H1 (cell line): ENCODE results near the gene VSX2. TPM values are rescaled to one million over a fixed set of nuclear protein-coding genes. Genes with fewer than 3 reads are reported as not detected.

Source experiments
- CTCF ChIA-PET: fragments of 300-600 bp; sonication (Branson Sonifier 250); formaldehyde crosslinking; loops from one replicate; lab custom pipeline; 2021; ENCODE audit not compliant: partially characterized antibody; lab: Charles Lee
- POLR2A ChIA-PET: fragments of 300-600 bp; sonication (Branson Sonifier 250); formaldehyde crosslinking; loops from one replicate; lab custom pipeline; 2021; ENCODE audit warnings: inconsistent platforms; ENCODE audit not compliant: partially characterized antibody; lab: Charles Lee
- DNase-seq, 2 experiments: peaks; one replicate each; pipeline versions ENCODE4 v3.0.0 to v3.0.0-alpha.2; 2010 to 2022; ENCODE audit warnings: low spot score in 2 of 2, low read depth in 1 of 2, mixed read lengths in 1 of 2
- FAIRE-seq: peaks from 2 replicates; lab custom pipeline; 2011; peaks lifted over from hg19 to GRCh38; lab: Jason Lieb, UNC
- H2AFZ ChIP-seq: 2 replicates; pipeline ENCODE4 v1.8.1; 2012; ENCODE audit warnings: low read length, inconsistent platforms
- H2AK5ac ChIP-seq: 2 replicates; pipeline ENCODE4 v1.6.1; 2013; ENCODE audit warnings: low read depth, low read length
- H2BK120ac ChIP-seq: replicated peaks from 2 replicates; pipeline ENCODE3; 2013; ENCODE audit warnings: low read depth, low read length, inconsistent platforms
- H2BK12ac ChIP-seq: 2 replicates; pipeline ENCODE4 v1.6.1; 2013; ENCODE audit warnings: low read depth, low read length
- H2BK15ac ChIP-seq: 2 replicates; pipeline ENCODE4 v1.6.1; 2013; ENCODE audit warnings: low read length
- H2BK20ac ChIP-seq: 2 replicates; pipeline ENCODE4 v1.6.1; 2013; ENCODE audit warnings: low read length
- H2BK5ac ChIP-seq: 2 replicates; pipeline ENCODE4 v1.6.1; 2013; ENCODE audit warnings: low read depth, low read length
- H3K14ac ChIP-seq: 2 replicates; pipeline ENCODE4 v1.6.1; 2013; ENCODE audit warnings: inconsistent platforms; ENCODE audit not compliant: insufficient read length
- H3K18ac ChIP-seq: 2 replicates; pipeline ENCODE4 v1.6.1; 2013; ENCODE audit warnings: low read length; ENCODE audit errors: extremely low read depth
- H3K23ac ChIP-seq: 2 replicates; pipeline ENCODE4 v1.6.1; 2013; ENCODE audit warnings: inconsistent platforms; ENCODE audit not compliant: insufficient read length
- H3K23me2 ChIP-seq: 2 replicates; pipeline ENCODE4 v1.6.1; 2013; ENCODE audit warnings: low read depth, low read length
- H3K27ac ChIP-seq: 2 replicates; pipeline ENCODE4 v1.6.1; 2011; ENCODE audit warnings: low read depth, low read length, inconsistent platforms
- H3K27me3 ChIP-seq, 4 experiments: replicated peaks in 1 of 4; 1 replicate in 1 of 4; 2 replicates in 3 of 4; pipeline versions ENCODE4 v1.6.1 to v1.8.1; 2011 to 2013; ENCODE audit warnings: low read length in 3 of 4, mild to moderate bottlenecking in 3 of 4, inconsistent platforms in 2 of 4, mixed read lengths in 2 of 4, moderate library complexity in 1 of 4; ENCODE audit not compliant: control insufficient read depth in 3 of 4, insufficient read depth in 3 of 4; ENCODE audit errors: extremely low read depth in 1 of 4
- H3K36me3 ChIP-seq, 4 experiments: 2 replicates each; pipeline versions ENCODE4 v1.6.1 to v1.8.1; 2011 to 2013; ENCODE audit warnings: mild to moderate bottlenecking in 4 of 4, low read length in 3 of 4, moderate library complexity in 2 of 4, control low read depth in 1 of 4, inconsistent platforms in 1 of 4; ENCODE audit not compliant: insufficient read depth in 4 of 4, control insufficient read depth in 2 of 4
- H3K4ac ChIP-seq: replicated peaks from 2 replicates; pipeline ENCODE3; 2013; ENCODE audit warnings: low read length, low read depth, mixed read lengths, inconsistent platforms; ENCODE audit not compliant: insufficient read length
- H3K4me1 ChIP-seq, 4 experiments: replicated peaks in 1 of 4; 1 replicate in 1 of 4; 2 replicates in 3 of 4; pipeline versions ENCODE4 v1.6.1 to v1.8.1; 2011 to 2013; ENCODE audit warnings: low read length in 3 of 4, inconsistent platforms in 2 of 4, mixed read lengths in 1 of 4; ENCODE audit not compliant: insufficient read depth in 4 of 4, control insufficient read depth in 3 of 4
- H3K4me2 ChIP-seq, 2 experiments: 2 replicates each; pipeline versions ENCODE4 v1.6.1 to v1.8.1; 2011 to 2013; ENCODE audit warnings: low read depth in 2 of 2, low read length in 2 of 2, control low read depth in 1 of 2, inconsistent platforms in 1 of 2, mild to moderate bottlenecking in 1 of 2; ENCODE audit not compliant: insufficient read depth in 1 of 2
- H3K4me3 ChIP-seq, 4 experiments: fragments of 200-600, 300-600 bp in 1 of 4; sonication (generic), shearing (Covaris generic), sonication (Bioruptor Twin) in 1 of 4; 2 replicates each; pipeline versions ENCODE4 v1.5.1 to v1.8.1; 2011 to 2016; ENCODE audit warnings: low read length in 4 of 4, low read depth in 3 of 4, control low read depth in 2 of 4, inconsistent platforms in 2 of 4, mild to moderate bottlenecking in 2 of 4, mixed read lengths in 1 of 4, moderate library complexity in 1 of 4; ENCODE audit not compliant: insufficient read depth in 2 of 4; ENCODE audit errors: extremely low read depth in 1 of 4
- H3K56ac ChIP-seq: replicated peaks from 2 replicates; pipeline ENCODE3; 2013; ENCODE audit warnings: low read depth, mild to moderate bottlenecking, mixed read lengths, low read length, inconsistent platforms; ENCODE audit not compliant: insufficient read length
- H3K79me1 ChIP-seq: 2 replicates; pipeline ENCODE4 v1.6.1; 2013; ENCODE audit warnings: low read depth, low read length, control low read depth
- H3K79me2 ChIP-seq, 2 experiments: 2 replicates each; pipeline versions ENCODE4 v1.6.1 to v1.8.1; 2012 to 2013; ENCODE audit warnings: low read length in 2 of 2, mild to moderate bottlenecking in 2 of 2, inconsistent platforms in 1 of 2; ENCODE audit not compliant: insufficient read depth in 2 of 2, control insufficient read depth in 1 of 2
- H3K9ac ChIP-seq, 4 experiments: replicated peaks in 1 of 4; 1 replicate in 1 of 4; 2 replicates in 3 of 4; pipeline versions ENCODE4 v1.6.1 to v1.8.1; 2011 to 2013; ENCODE audit warnings: low read depth in 3 of 4, low read length in 3 of 4, control low read depth in 2 of 4, mild to moderate bottlenecking in 2 of 4, moderate library complexity in 2 of 4, inconsistent platforms in 1 of 4; ENCODE audit errors: extremely low read depth in 1 of 4
- H3K9me3 ChIP-seq, 2 experiments: 2 replicates each; pipeline versions ENCODE4 v1.6.1 to v1.8.1; 2012 to 2013; ENCODE audit warnings: mild to moderate bottlenecking in 2 of 2, moderate library complexity in 2 of 2, control low read depth in 1 of 2, inconsistent platforms in 1 of 2, low read depth in 1 of 2, low read length in 1 of 2, mixed read lengths in 1 of 2; ENCODE audit not compliant: insufficient read depth in 2 of 2
- H4K20me1 ChIP-seq, 2 experiments: replicated peaks in 1 of 2; 2 replicates each; pipeline versions ENCODE3 to v1.8.1; 2011 to 2013; ENCODE audit warnings: inconsistent platforms in 2 of 2, low read length in 2 of 2, mild to moderate bottlenecking in 1 of 2; ENCODE audit not compliant: insufficient read depth in 2 of 2, control insufficient read depth in 1 of 2
- H4K5ac ChIP-seq: 2 replicates; pipeline ENCODE4 v1.6.1; 2013; ENCODE audit warnings: low read length, low read depth, mixed read lengths, inconsistent platforms; ENCODE audit not compliant: insufficient read length
- H4K8ac ChIP-seq: 2 replicates; pipeline ENCODE4 v1.8.0; 2013; ENCODE audit warnings: mild to moderate bottlenecking, moderate library complexity, low read length, inconsistent platforms; ENCODE audit not compliant: insufficient read depth; ENCODE audit errors: extremely low read depth
- H4K91ac ChIP-seq: replicated peaks from 2 replicates; pipeline ENCODE3; 2013; ENCODE audit warnings: low read length, mixed read lengths, inconsistent platforms; ENCODE audit not compliant: insufficient read length
- ATF3 ChIP-seq: IDR thresholded peaks from 2 replicates; pipeline ENCODE4 v1.6.1; 2011; ENCODE audit warnings: low read depth, mild to moderate bottlenecking, low read length; ENCODE audit not compliant: insufficient read depth
- BACH1 ChIP-seq: IDR thresholded peaks from 2 replicates; pipeline ENCODE4 v1.6.1; 2012; ENCODE audit warnings: low read length, improper control_type of control experiment
- CBX8 ChIP-seq: fragments of 300-800, 300-1000 bp; sonication (generic); IDR thresholded peaks from 2 replicates; pipeline ENCODE4 v1.7.1; 2016; ENCODE audit warnings: low read depth, low read length, borderline replicate concordance
- EGR1 ChIP-seq: IDR thresholded peaks from 2 replicates; pipeline ENCODE4 v1.6.1; 2011; ENCODE audit warnings: low read depth, low read length, borderline replicate concordance
- FOSL1 ChIP-seq: IDR thresholded peaks from 2 replicates; pipeline ENCODE4 v1.6.1; 2011; ENCODE audit warnings: mild to moderate bottlenecking, low read depth, low read length, moderate library complexity; ENCODE audit not compliant: insufficient read depth
- GABPA ChIP-seq: IDR thresholded peaks from 2 replicates; pipeline ENCODE4 v1.6.1; 2011; ENCODE audit warnings: mild to moderate bottlenecking, low read length, moderate library complexity, borderline replicate concordance; ENCODE audit not compliant: insufficient read depth
- GTF2F1 ChIP-seq: IDR thresholded peaks from 2 replicates; pipeline ENCODE4 v1.6.1; 2012; ENCODE audit warnings: low read depth, low read length, improper control_type of control experiment, borderline replicate concordance
- PHF8 ChIP-seq: fragments of 200-600 bp; sonication (generic); conservative IDR thresholded peaks from 2 replicates; pipeline ENCODE4 v1.7.1; 2012; ENCODE audit warnings: low read depth, mild to moderate bottlenecking, inconsistent platforms, low read length, moderate library complexity
- RXRA ChIP-seq: IDR thresholded peaks from 2 replicates; pipeline ENCODE4 v1.6.1; 2011; ENCODE audit warnings: low read depth, mild to moderate bottlenecking, low read length, moderate library complexity; ENCODE audit not compliant: insufficient read depth
- SIRT6 ChIP-seq: IDR thresholded peaks from one replicate; pipeline ENCODE4 v1.7.1; 2012; ENCODE audit warnings: low read length, inconsistent platforms
- SP2 ChIP-seq: IDR thresholded peaks from 2 replicates; pipeline ENCODE4 v1.6.1; 2012; ENCODE audit warnings: mild to moderate bottlenecking, low read length, inconsistent platforms
- TCF12 ChIP-seq: IDR thresholded peaks from 2 replicates; pipeline ENCODE4 v1.6.1; 2011; ENCODE audit warnings: low read depth, mild to moderate bottlenecking, low read length
- TEAD4 ChIP-seq: IDR thresholded peaks from 2 replicates; pipeline ENCODE4 v1.6.1; 2012; ENCODE audit warnings: low read depth, low read length, inconsistent platforms, mixed read lengths
- WGBS, 2 experiments: shearing (Covaris generic) in 1 of 2; methylation state at CpG; one replicate each; pipeline versions ENCODE4 v1.1.6 to v1.1.7; 2013 to 2015; ENCODE audit warnings: low lambda C conversion rate in 2 of 2, mixed read lengths in 2 of 2, inconsistent platforms in 1 of 2, low coverage in 1 of 2, missing lambda C conversion rate in 1 of 2; ENCODE audit not compliant: insufficient replicate concordance in 2 of 2, insufficient coverage in 1 of 2, insufficient read length in 1 of 2; ENCODE audit errors: extremely low coverage in 1 of 2, missing lambda C conversion rate in 1 of 2; 5-methylcytosine and 5-hydroxymethylcytosine counted together
- polyA plus RNA-seq, 7 experiments: library from polyadenylated mRNA; depleted of rRNA in 3 of 7; stranded (reverse) in 5 of 7; unstranded in 2 of 7; fragments of >200 nt in 5 of 7; fragments of 200-250 nt in 2 of 7; gene quantifications; 1 replicate in 5 of 7; 2 replicates in 1 of 7; 4 replicates in 1 of 7; pipeline versions ENCODE4 v1.2.1 to v1.2.3, GENCODE V29; 2011 to 2013; ENCODE audit warnings: missing spikeins in 2 of 7, mixed read lengths in 2 of 7
- total RNA-seq: library from RNA; stranded (reverse); fragmentation: NEBNext Ultra II Directional; extraction: Animal tissue kit (Norgen Biotek cat#: 25700); gene quantifications from 2 replicates; pipeline ENCODE4 v1.2.1, GENCODE V29; 2021

VSX2 gene
- total and polyA plus RNA-seq, 2 of the 8 experiments (the other 6 are each of a cell fraction or from before 2014, with no cell fraction given): 0.08 to 0.22 TPM

- 39% methylated on average over 22 of the region's 22 CpGs; no CpG with 5 or more reads in 1 of the 2 experiments for WGBS, 2 experiments
- TF ChIP-seq RXRA (no peak), TEAD4 (no peak), TCF12 (no peak), CBX8 (no peak), GABPA (no peak), SIRT6 (no peak), EGR1 (no peak), BACH1 (no peak), ATF3 (no peak), GTF2F1 (no peak), PHF8 (no peak), FOSL1 (no peak), SP2 (no peak)
Measured at GRCh38 chr14:74301594-74302151, 62.4 kb downstream of the VSX2 start.

More at GRCh38 chr14:74301594-74302151, 62.4 kb downstream of the VSX2 start:
- Histone ChIP-seq H2AFZ (no peak overlapping the region), H3K79me2 (peaks cover 7 to 52% of the 10 kb centered on the region in 2 experiments; a peak in 3 of 4 replicates), H3K27me3 (no peaks in the 10 kb centered on the region), H3K4ac (no peak overlapping the region), H3K4me3 (peak overlapping the region; percentile 76 to 99 (median 80); a peak in 7 of 8 replicates), H3K9me3 (no peaks in the 10 kb centered on the region), H2BK15ac (no peak overlapping the region), H3K9ac (peak overlapping the region in 3 of 4 experiments; percentile 0 to 75 (median 29); a peak in 4 of 7 replicates), H2BK20ac (no peak overlapping the region), H4K91ac (peak overlapping the region; percentile 18), H3K56ac (no peak overlapping the region), H2BK120ac (no peak overlapping the region), H4K5ac (no peak overlapping the region), H3K18ac (no peak overlapping the region), H3K4me1 (no peaks in the 10 kb centered on the region), H3K23me2 (peaks cover 2% of the 10 kb centered on the region; the same call in 1 of the 2 replicates), H4K8ac (peak overlapping the region; percentile 81; the same call in 1 of the 2 replicates), H3K4me2 (peak overlapping the region; percentile 75 to 87), H4K20me1 (peaks cover 8 to 11% of the 10 kb centered on the region in 2 experiments), H3K27ac (no peak overlapping the region), H3K14ac (no peak overlapping the region), H3K23ac (no peak overlapping the region), H3K79me1 (peaks cover 6% of the 10 kb centered on the region; the same call in 1 of the 2 replicates), H2AK5ac (no peak overlapping the region), H2BK5ac (no peak overlapping the region), H3K36me3 (peaks cover 11 to 24% (median 20%) of the 10 kb centered on the region in 4 experiments; a peak in 7 of 8 replicates), H2BK12ac (no peak overlapping the region; the same call in 1 of the 2 replicates)
- POLR2A ChIA-PET: interaction anchor here (0.7 to 3.8 kb wide), 20 partner anchors 10 to 267 kb away, joined by 3 to 30 read pairs (median 4); partner anchors contain the start of gene VRTN
- DNase-seq: no peak
- CTCF ChIA-PET: interaction anchor here (0.5 to 15.9 kb wide), 16 partner anchors 5 to 176 kb away, joined by 3 to 214 read pairs (median 5); partner anchors contain the start of genes ABCD4 and VRTN
- no peak for FAIRE-seq
